Caco-2 (cell line): ENCODE measurements around the gene ACY1. TPM values are rescaled to one million over a fixed set of nuclear protein-coding genes. Genes with fewer than 3 reads are reported as not detected.

Source experiments
- BruUV-seq: library from RNA; stranded (reverse); fragments of 400-500 nt; replicated peaks from 2 replicates; lab custom pipeline; 2021; lab: Mats Ljungman, UMichigan
- CTCF ChIA-PET: fragments of 300-600 bp; sonication (Branson Sonifier 250); formaldehyde crosslinking; loops from one replicate; lab custom pipeline; 2022; ENCODE audit warnings: antibody characterized with exemption; lab: Charles Lee
- POLR2A ChIA-PET: fragments of 300-600 bp; sonication (Branson Sonifier 250); formaldehyde crosslinking; loops from one replicate; lab custom pipeline; 2022; ENCODE audit warnings: antibody characterized with exemption; lab: Charles Lee
- DNase-seq, 2 experiments: peaks; one replicate each; pipeline versions ENCODE4 v3.0.0 to v3.0.0-alpha.2; 2020 to 2022
- H3K27me3 ChIP-seq: replicated peaks from 2 replicates; pipeline ENCODE4 v1.6.0; 2011; ENCODE audit warnings: low read length; ENCODE audit not compliant: control insufficient read depth, insufficient read depth
- H3K36me3 ChIP-seq: 2 replicates; pipeline ENCODE4 v1.5.1; 2011; ENCODE audit warnings: low read length; ENCODE audit not compliant: control insufficient read depth, insufficient read depth
- H3K4me1 ChIP-seq: fragments of 250-450 bp; sonication (Bioruptor Pico); 2 replicates; pipeline ENCODE4 v1.5.1; 2020; ENCODE audit warnings: mild to moderate bottlenecking
- H3K4me3 ChIP-seq: 2 replicates; pipeline ENCODE4 v1.5.1; 2011; ENCODE audit warnings: low read depth, mild to moderate bottlenecking, control low read depth, low read length
- H3K9me3 ChIP-seq: fragments of 250-450 bp; sonication (Bioruptor Pico); 2 replicates; pipeline ENCODE4 v1.5.1; 2020; ENCODE audit warnings: mild to moderate bottlenecking, moderate library complexity
- H3K27ac Mint-ChIP-seq: one replicate; pipeline ENCODE4 v1.8.0; 2022; ENCODE audit warnings: mixed read lengths; ENCODE audit not compliant: unreplicated experiment
- H3K27me3 Mint-ChIP-seq: one replicate; pipeline ENCODE4 v1.8.0; 2022; ENCODE audit warnings: mixed read lengths; ENCODE audit not compliant: insufficient read depth, unreplicated experiment
- H3K36me3 Mint-ChIP-seq: one replicate; pipeline ENCODE4 v1.8.0; 2022; ENCODE audit warnings: mild to moderate bottlenecking, mixed read lengths; ENCODE audit not compliant: insufficient read depth, unreplicated experiment
- H3K4me1 Mint-ChIP-seq: one replicate; pipeline ENCODE4 v1.8.0; 2022; ENCODE audit warnings: low read depth, mixed read lengths; ENCODE audit not compliant: unreplicated experiment
- H3K4me3 Mint-ChIP-seq: one replicate; pipeline ENCODE4 v1.8.0; 2022; ENCODE audit warnings: mild to moderate bottlenecking, moderate library complexity, mixed read lengths; ENCODE audit not compliant: unreplicated experiment
- H3K9me3 Mint-ChIP-seq: one replicate; pipeline ENCODE4 v1.8.0; 2022; ENCODE audit warnings: mixed read lengths; ENCODE audit not compliant: unreplicated experiment
- intact Hi-C: fragments of 100-400 bp; cut with micrococcal nuclease; formaldehyde crosslinking; loops from one replicate; pipeline ENCODE4 v1.10.0; 2022; ENCODE audit not compliant: unreplicated experiment
- total RNA-seq: library from RNA; stranded (reverse); gene quantifications from 2 replicates; pipeline ENCODE4 v1.2.3, GENCODE V29; 2022
- TF ChIP-seq, protein P1 (sequence below), 2 experiments: fragments of 200-600 bp in 1 of 2; IDR thresholded peaks; 1 replicate in 1 of 2; 2 replicates in 1 of 2; pipeline versions ENCODE4 v1.5.1 to v1.8.0; 2011 to 2022; ENCODE audit warnings: antibody characterized with exemption in 1 of 2, control low read depth in 1 of 2, inconsistent platforms in 1 of 2, low read depth in 1 of 2, low read length in 1 of 2, mild to moderate bottlenecking in 1 of 2, moderate library complexity in 1 of 2; ENCODE audit not compliant: insufficient read depth in 1 of 2, severe bottlenecking in 1 of 2, unreplicated experiment in 1 of 2

Gene ACY1
- total RNA-seq, 1 experiment from 2014 or later = 62.4 TPM

DNA sequence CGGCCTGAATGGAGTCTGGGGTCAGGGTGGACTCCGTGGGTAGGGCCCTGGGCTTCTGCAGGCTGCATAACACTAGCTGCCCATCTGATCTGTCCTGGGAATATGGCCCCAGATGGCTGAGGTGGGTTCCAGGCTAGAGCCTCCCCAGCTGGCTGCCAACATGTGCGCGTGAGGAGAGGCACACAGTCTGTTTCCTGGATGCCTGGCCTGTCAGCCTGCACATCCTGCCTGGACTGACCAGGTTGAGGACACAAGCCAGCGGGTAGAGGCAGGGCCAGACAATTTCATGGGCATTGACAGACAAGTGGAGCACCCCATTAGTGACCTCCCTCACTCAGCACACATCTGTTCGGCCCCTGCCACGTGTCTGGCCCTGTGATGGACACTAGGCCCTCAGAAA lies 42.1 kb downstream of the ACY1 start:
- intact Hi-C loops = no loop called here
- Histone ChIP-seq H3K4me3 (no peak overlapping the region), H3K9me3 (no peaks in the 10 kb centered on the region), H3K27me3 (no peaks in the 10 kb centered on the region), H3K36me3 (no peaks in the 10 kb centered on the region), H3K4me1 (no peaks in the 10 kb centered on the region)
- POLR2A ChIA-PET = no interaction called here
- no peaks in the 10 kb centered on the region for H3K9me3 Mint-ChIP-seq
- H3K4me1 Mint-ChIP-seq = no peaks in the 10 kb centered on the region
- H3K27ac Mint-ChIP-seq = no peak overlapping the region
- no peaks in the 10 kb centered on the region for H3K36me3 Mint-ChIP-seq
- H3K27me3 Mint-ChIP-seq = no peaks in the 10 kb centered on the region
- DNase-seq = no peak
- TF ChIP-seq, protein P1, sequence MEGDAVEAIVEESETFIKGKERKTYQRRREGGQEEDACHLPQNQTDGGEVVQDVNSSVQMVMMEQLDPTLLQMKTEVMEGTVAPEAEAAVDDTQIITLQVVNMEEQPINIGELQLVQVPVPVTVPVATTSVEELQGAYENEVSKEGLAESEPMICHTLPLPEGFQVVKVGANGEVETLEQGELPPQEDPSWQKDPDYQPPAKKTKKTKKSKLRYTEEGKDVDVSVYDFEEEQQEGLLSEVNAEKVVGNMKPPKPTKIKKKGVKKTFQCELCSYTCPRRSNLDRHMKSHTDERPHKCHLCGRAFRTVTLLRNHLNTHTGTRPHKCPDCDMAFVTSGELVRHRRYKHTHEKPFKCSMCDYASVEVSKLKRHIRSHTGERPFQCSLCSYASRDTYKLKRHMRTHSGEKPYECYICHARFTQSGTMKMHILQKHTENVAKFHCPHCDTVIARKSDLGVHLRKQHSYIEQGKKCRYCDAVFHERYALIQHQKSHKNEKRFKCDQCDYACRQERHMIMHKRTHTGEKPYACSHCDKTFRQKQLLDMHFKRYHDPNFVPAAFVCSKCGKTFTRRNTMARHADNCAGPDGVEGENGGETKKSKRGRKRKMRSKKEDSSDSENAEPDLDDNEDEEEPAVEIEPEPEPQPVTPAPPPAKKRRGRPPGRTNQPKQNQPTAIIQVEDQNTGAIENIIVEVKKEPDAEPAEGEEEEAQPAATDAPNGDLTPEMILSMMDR (IDR thresholded peaks at IDR 0.05; ENCODE audit: insufficient read depth in 1 of 2, low read depth in 1 of 2, low read length in 1 of 2, severe bottlenecking in 1 of 2, unreplicated experiment in 1 of 2) = no peak
- CTCF ChIA-PET = no interaction called here
- no peak overlapping the region for H3K4me3 Mint-ChIP-seq
- no TSS peak for BruUV-seq

DNA sequence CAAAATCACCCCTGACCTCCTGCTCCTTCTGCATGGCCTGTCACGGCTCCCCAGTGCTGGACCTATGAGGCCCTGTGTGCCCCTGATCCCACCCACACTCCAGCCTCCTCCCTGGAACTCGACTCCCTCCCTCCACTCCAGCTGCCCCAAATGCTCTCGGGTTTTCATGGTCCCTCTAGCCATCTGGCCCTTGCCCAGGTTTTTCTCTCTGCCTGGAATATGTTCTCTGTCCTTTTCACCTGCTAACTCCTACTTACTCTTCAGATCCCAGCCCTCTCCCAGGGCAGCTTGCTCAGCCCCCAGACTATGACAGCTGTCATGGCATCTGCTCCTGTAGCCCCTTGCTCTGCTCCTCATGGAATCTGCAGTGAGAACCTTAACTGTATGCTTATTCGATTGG lies 42.7 kb downstream of the ACY1 start:
- no peaks in the 10 kb centered on the region for H3K36me3 Mint-ChIP-seq
- DNase-seq = no peak
- intact Hi-C loops = no loop called here
- Histone ChIP-seq H3K9me3 (no peaks in the 10 kb centered on the region), H3K36me3 (no peaks in the 10 kb centered on the region), H3K4me3 (no peak overlapping the region), H3K27me3 (no peaks in the 10 kb centered on the region), H3K4me1 (no peaks in the 10 kb centered on the region)
- no TSS peak for BruUV-seq
- ChIA-PET CTCF (no interaction called here), POLR2A (no interaction called here)
- TF ChIP-seq, protein P1 (IDR thresholded peaks at IDR 0.05; ENCODE audit: insufficient read depth in 1 of 2, low read depth in 1 of 2, low read length in 1 of 2, severe bottlenecking in 1 of 2, unreplicated experiment in 1 of 2) = no peak
- H3K27me3 Mint-ChIP-seq = no peaks in the 10 kb centered on the region
- no peak overlapping the region for H3K27ac Mint-ChIP-seq
- H3K4me3 Mint-ChIP-seq = no peak overlapping the region
- H3K4me1 Mint-ChIP-seq = no peaks in the 10 kb centered on the region
- no peaks in the 10 kb centered on the region for H3K9me3 Mint-ChIP-seq

DNA sequence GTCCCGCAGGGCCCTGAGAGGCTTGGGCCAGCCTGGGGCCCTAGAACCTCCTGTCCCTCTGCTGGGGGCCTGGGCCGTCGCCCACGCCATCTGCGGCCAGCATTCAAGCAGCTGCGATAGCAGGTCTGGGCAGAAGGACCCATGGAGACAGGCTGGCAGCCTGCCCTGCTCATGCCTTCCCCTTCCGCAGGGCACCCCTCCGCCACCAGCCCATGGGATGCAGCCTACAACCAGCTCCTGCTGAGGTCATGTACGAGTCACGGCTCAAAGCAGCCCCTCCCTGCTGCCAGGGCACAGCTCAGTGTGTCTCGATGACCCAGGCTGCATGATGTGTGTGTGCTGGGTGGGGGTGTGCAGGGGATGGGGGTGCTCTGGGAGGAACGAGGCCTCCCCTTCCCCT lies 45.2 kb downstream of the ACY1 start:
- Histone ChIP-seq H3K36me3 (no peaks in the 10 kb centered on the region), H3K27me3 (no peaks in the 10 kb centered on the region), H3K9me3 (no peaks in the 10 kb centered on the region), H3K4me3 (no peak overlapping the region), H3K4me1 (peaks cover 2% of the 10 kb centered on the region; the same call in 1 of the 2 replicates)
- H3K27me3 Mint-ChIP-seq = no peaks in the 10 kb centered on the region
- TF ChIP-seq, protein P1 (IDR thresholded peaks at IDR 0.05; ENCODE audit: insufficient read depth in 1 of 2, low read depth in 1 of 2, low read length in 1 of 2, severe bottlenecking in 1 of 2, unreplicated experiment in 1 of 2) = no peak
- intact Hi-C loops = no loop called here
- no peaks in the 10 kb centered on the region for H3K36me3 Mint-ChIP-seq
- ChIA-PET CTCF (interaction anchor here (0.8 to 0.9 kb wide), 2 partner anchors 116 to 337 kb away, joined by 3 read pairs; no protein-coding TSS in a partner anchor), POLR2A (no interaction called here)
- H3K27ac Mint-ChIP-seq = no peak overlapping the region
- no peak overlapping the region for H3K4me3 Mint-ChIP-seq
- no peak for DNase-seq
- no TSS peak for BruUV-seq
- no peaks in the 10 kb centered on the region for H3K4me1 Mint-ChIP-seq
- no peaks in the 10 kb centered on the region for H3K9me3 Mint-ChIP-seq
